GM12878 (cell line): ENCODE measurements around the gene HSD17B10.

Experiments
- CBFB ChIP-seq: IDR thresholded peaks from 2 replicates; pipeline ENCODE4 v1.6.1; 2016; ENCODE audit warnings: antibody characterized with exemption, low read depth
- CHD2 ChIP-seq: IDR thresholded peaks from 2 replicates; pipeline ENCODE4 v1.6.1; 2011; ENCODE audit warnings: low read depth, low read length, improper control_type of control experiment, borderline replicate concordance
- EP300 ChIP-seq, 2 experiments: fragments of 150-350 bp in 1 of 2; IDR thresholded peaks; 2 replicates each; pipeline ENCODE4 v1.6.1; 2011 to 2012; ENCODE audit warnings: low read depth in 2 of 2, low read length in 2 of 2, borderline replicate concordance in 1 of 2, improper control_type of control experiment in 1 of 2, inconsistent platforms in 1 of 2; ENCODE audit not compliant: control insufficient read depth in 1 of 2
- FOXK2 ChIP-seq: fragments of 450-650 bp; IDR thresholded peaks from 2 replicates; pipeline ENCODE4 v1.6.1; 2017; ENCODE audit warnings: mild to moderate bottlenecking, moderate library complexity
- HDAC6 ChIP-seq: fragments of 200-600 bp; sonication (generic); IDR thresholded peaks from one replicate; pipeline ENCODE4 v1.8.0; 2017; ENCODE audit warnings: antibody characterized with exemption; ENCODE audit not compliant: unreplicated experiment
- JUND ChIP-seq: IDR thresholded peaks from 2 replicates; pipeline ENCODE4 v1.6.1; 2012; ENCODE audit warnings: low read depth, mild to moderate bottlenecking, low read length, improper control_type of control experiment, moderate library complexity
- NFYB ChIP-seq: IDR thresholded peaks from 2 replicates; pipeline ENCODE4 v1.6.1; 2011; ENCODE audit warnings: low read depth, mild to moderate bottlenecking, low read length, improper control_type of control experiment, moderate library complexity; ENCODE audit not compliant: insufficient read depth
- TCF7 ChIP-seq: IDR thresholded peaks from 2 replicates; pipeline ENCODE4 v1.6.1; 2014; ENCODE audit warnings: antibody characterized with exemption, borderline replicate concordance

DNA sequence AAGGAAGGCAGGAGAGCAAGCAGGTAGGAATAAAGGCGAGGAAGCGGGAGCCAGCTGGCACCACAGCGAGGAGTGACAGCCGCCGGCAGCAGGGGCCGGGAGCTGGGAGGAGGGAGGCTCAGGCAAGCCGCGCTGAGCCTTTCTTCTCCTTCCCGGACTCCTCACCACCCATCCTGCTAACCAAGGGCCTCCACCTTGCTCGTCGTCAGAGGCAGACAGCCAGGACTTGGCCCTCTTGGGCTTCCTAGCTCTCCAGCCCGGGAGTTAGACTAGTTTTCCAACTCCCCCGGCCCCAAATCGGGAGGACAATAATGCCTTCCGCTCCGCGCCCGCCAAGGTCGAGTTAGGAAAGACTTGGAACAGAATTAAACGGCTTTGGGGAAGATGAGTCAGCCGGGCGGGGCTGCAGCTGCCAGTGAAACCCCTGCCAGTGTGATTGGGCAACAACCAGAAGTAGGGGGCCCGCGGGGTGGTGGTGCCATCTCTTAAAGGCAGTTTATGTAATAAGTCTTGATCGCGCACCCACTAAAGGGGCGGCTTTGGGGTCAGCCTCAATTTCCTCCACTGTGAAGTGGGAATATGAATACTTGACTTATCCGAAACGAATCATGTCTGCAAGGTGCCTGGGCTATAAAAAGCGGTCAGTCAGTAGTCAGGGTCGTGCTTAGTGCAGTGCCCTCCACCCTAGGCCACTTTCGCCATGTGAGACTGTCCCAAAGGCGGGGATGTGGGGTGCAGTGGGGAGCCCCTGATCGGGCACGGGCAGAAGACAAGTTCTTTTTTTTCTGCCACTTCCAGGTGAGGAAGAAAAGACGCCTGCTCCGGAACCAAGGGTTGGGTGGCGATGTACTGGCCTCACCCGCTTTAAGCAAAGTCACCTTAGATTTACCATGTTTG lies 6.7 kb upstream of the HSD17B10 start:
- TF ChIP-seq JUND (no peak), CBFB (no peak), HDAC6 (no peak), NFYB (no peak), EP300 (IDR thresholded peaks at IDR 0.05; ENCODE audit: borderline replicate concordance in 1 of 2, control insufficient read depth in 1 of 2, low read depth in 2 of 2, low read length in 2 of 2) (no peak), CHD2 (no peak), FOXK2 (no peak), TCF7 (no peak)
